Immature natural killer cell (primary cell): ENCODE results near the gene RHOBTB3. TPM values are rescaled to one million over a fixed set of nuclear protein-coding genes. Genes with fewer than 3 reads are reported as not detected.
A peak's percentile ranks its signal among the peaks of the same experiment; 100 is the strongest.

ENCODE experiments used
- DNase-seq, 3 donors: peaks; one replicate each; pipeline ENCODE4 v3.0.0; 2022; ENCODE audit warnings: mixed read lengths in 1 of 3
- H3K27ac Mint-ChIP-seq, 6 donors: one replicate each; pipeline ENCODE4 v1.8.0; 2020; ENCODE audit warnings: mixed read lengths in 6 of 6, mild to moderate bottlenecking in 5 of 6, inconsistent platforms in 4 of 6, moderate library complexity in 3 of 6
- H3K27me3 Mint-ChIP-seq, 3 donors: one replicate each; pipeline ENCODE4 v1.8.0; 2020 to 2021; ENCODE audit warnings: low read depth in 3 of 3, mild to moderate bottlenecking in 3 of 3, mixed read lengths in 3 of 3, moderate library complexity in 3 of 3, inconsistent platforms in 1 of 3
- H3K36me3 Mint-ChIP-seq, 3 donors: one replicate each; pipeline ENCODE4 v1.8.0; 2020; ENCODE audit warnings: mixed read lengths in 3 of 3, inconsistent platforms in 2 of 3, mild to moderate bottlenecking in 2 of 3
- H3K4me1 Mint-ChIP-seq, 2 donors: one replicate each; pipeline ENCODE4 v1.8.0; 2020; ENCODE audit warnings: inconsistent platforms in 2 of 2, mild to moderate bottlenecking in 2 of 2, mixed read lengths in 2 of 2, moderate library complexity in 1 of 2
- H3K4me3 Mint-ChIP-seq, 5 donors: one replicate each; pipeline ENCODE4 v1.8.0; 2020; ENCODE audit warnings: mild to moderate bottlenecking in 5 of 5, mixed read lengths in 5 of 5, inconsistent platforms in 3 of 5, moderate library complexity in 3 of 5
- H3K9me3 Mint-ChIP-seq, 6 donors: one replicate each; pipeline ENCODE4 v1.8.0; 2020; ENCODE audit warnings: mild to moderate bottlenecking in 6 of 6, mixed read lengths in 6 of 6, inconsistent platforms in 4 of 6, moderate library complexity in 3 of 6
- polyA plus RNA-seq, 3 donors: library from polyadenylated mRNA; unstranded; fragments of 300-500 nt; fragmentation: Illumina TruSeq; gene quantifications; one replicate each; pipeline ENCODE4 v1.2.3, GENCODE V29; 2021

Gene RHOBTB3
- polyA plus RNA-seq, 3 donors from 2014 or later, result 22.9 to 44.6 (median 25.7) TPM

- Mint-ChIP-seq H3K36me3 (peaks cover 5 to 18% (median 15%) of the 10 kb centered on the region in 3 donors), H3K27me3 (peaks cover 0 to 3% (median 0%) of the 10 kb centered on the region in 3 donors), H3K4me3 (peak overlapping the region; percentile 24 to 72 (median 59)), H3K4me1 (peaks cover 20 to 46% of the 10 kb centered on the region in 2 donors), H3K9me3 (no peaks in the 10 kb centered on the region), H3K27ac (peak overlapping the region; percentile 81 to 97 (median 91))
- DNase-seq, result peak; percentile 66 to 74 (median 70)
Measured at GRCh38 chr5:95773335-95774059, 42.4 kb downstream of the RHOBTB3 start.

- peaks cover 49 to 59% of the 10 kb centered on the region in 2 donors for H3K4me1 Mint-ChIP-seq
- peaks cover 0 to 11% (median 4%) of the 10 kb centered on the region in 3 donors for H3K36me3 Mint-ChIP-seq
- H3K4me3 Mint-ChIP-seq, result no peak overlapping the region
- H3K27me3 Mint-ChIP-seq, result peaks cover 0 to 5% (median 0%) of the 10 kb centered on the region in 3 donors
- H3K27ac Mint-ChIP-seq, result peak overlapping the region in 1 of 6 donors; percentile 19
- H3K9me3 Mint-ChIP-seq, result no peaks in the 10 kb centered on the region
- DNase-seq, result no peak
Measured at GRCh38 chr5:95777441-95777840, 46.3 kb downstream of the RHOBTB3 start.

- H3K27ac Mint-ChIP-seq, result peak overlapping the region; percentile 89 to 94 (median 92)
- DNase-seq, result peak; percentile 19 to 22 (median 22)
- peak overlapping the region; percentile 61 to 84 (median 77) for H3K4me3 Mint-ChIP-seq
- H3K9me3 Mint-ChIP-seq, result no peaks in the 10 kb centered on the region
- peaks cover 35 to 45% of the 10 kb centered on the region in 2 donors for H3K4me1 Mint-ChIP-seq
- H3K27me3 Mint-ChIP-seq, result peaks cover 0 to 6% (median 0%) of the 10 kb centered on the region in 3 donors
- peaks cover 0 to 14% (median 4%) of the 10 kb centered on the region in 3 donors for H3K36me3 Mint-ChIP-seq
Measured at GRCh38 chr5:95778713-95779436, 47.7 kb downstream of the RHOBTB3 start.

- H3K4me1 Mint-ChIP-seq, result peaks cover 33 to 37% of the 10 kb centered on the region in 2 donors
- peak overlapping the region; percentile 61 to 84 (median 77) for H3K4me3 Mint-ChIP-seq
- no peaks in the 10 kb centered on the region for H3K9me3 Mint-ChIP-seq
- H3K27me3 Mint-ChIP-seq, result peaks cover 0 to 6% (median 0%) of the 10 kb centered on the region in 3 donors
- DNase-seq, result no peak
- H3K36me3 Mint-ChIP-seq, result peaks cover 5 to 20% (median 9%) of the 10 kb centered on the region in 3 donors
- peak overlapping the region; percentile 89 to 94 (median 92) for H3K27ac Mint-ChIP-seq
Measured at GRCh38 chr5:95779611-95780010, 48.5 kb downstream of the RHOBTB3 start.

- peak overlapping the region; percentile 55 to 85 (median 59) for H3K27ac Mint-ChIP-seq
- no peaks in the 10 kb centered on the region for H3K9me3 Mint-ChIP-seq
- H3K4me3 Mint-ChIP-seq, result peak overlapping the region in 2 of 5 donors; percentile 64 to 67
- H3K36me3 Mint-ChIP-seq, result peaks cover 11 to 28% (median 13%) of the 10 kb centered on the region in 3 donors
- H3K27me3 Mint-ChIP-seq, result peaks cover 0 to 6% (median 3%) of the 10 kb centered on the region in 3 donors
- peaks cover 33% of the 10 kb centered on the region in 2 donors for H3K4me1 Mint-ChIP-seq
- DNase-seq, result no peak
Measured at GRCh38 chr5:95780597-95780996, 49.5 kb downstream of the RHOBTB3 start.

- peak; percentile 63 to 70 (median 68) for DNase-seq
- Mint-ChIP-seq H3K4me1 (peaks cover 33% of the 10 kb centered on the region in 2 donors), H3K27me3 (peaks cover 0 to 6% (median 3%) of the 10 kb centered on the region in 3 donors), H3K9me3 (no peaks in the 10 kb centered on the region), H3K4me3 (peak overlapping the region; percentile 50 to 67 (median 64)), H3K36me3 (peaks cover 16 to 32% (median 18%) of the 10 kb centered on the region in 3 donors), H3K27ac (peak overlapping the region; percentile 55 to 85 (median 59))
Measured at GRCh38 chr5:95781101-95781583, 50.0 kb downstream of the RHOBTB3 start.

- Mint-ChIP-seq H3K9me3 (no peaks in the 10 kb centered on the region), H3K4me1 (peaks cover 33% of the 10 kb centered on the region in 2 donors), H3K4me3 (no peak overlapping the region), H3K36me3 (peaks cover 20 to 32% (median 20%) of the 10 kb centered on the region in 3 donors), H3K27me3 (peaks cover 0 to 4% (median 3%) of the 10 kb centered on the region in 3 donors), H3K27ac (no peak overlapping the region)
- no peak for DNase-seq
Measured at GRCh38 chr5:95782181-95782580, 51.0 kb downstream of the RHOBTB3 start.

GRCh38 chr5:95783661-95784060 is 52.5 kb downstream of the RHOBTB3 start:
- peaks cover 29 to 31% of the 10 kb centered on the region in 2 donors for H3K4me1 Mint-ChIP-seq
- peaks cover 0 to 5% (median 4%) of the 10 kb centered on the region in 3 donors for H3K27me3 Mint-ChIP-seq
- peaks cover 23 to 32% (median 24%) of the 10 kb centered on the region in 3 donors for H3K36me3 Mint-ChIP-seq
- peak overlapping the region in 1 of 6 donors; percentile 16 for H3K27ac Mint-ChIP-seq
- no peaks in the 10 kb centered on the region for H3K9me3 Mint-ChIP-seq
- DNase-seq, result no peak
- H3K4me3 Mint-ChIP-seq, result no peak overlapping the region

- H3K27ac Mint-ChIP-seq, result no peak overlapping the region
- peaks cover 19 to 22% of the 10 kb centered on the region in 2 donors for H3K4me1 Mint-ChIP-seq
- no peak for DNase-seq
- H3K9me3 Mint-ChIP-seq, result no peaks in the 10 kb centered on the region
- H3K27me3 Mint-ChIP-seq, result peaks cover 0 to 5% (median 4%) of the 10 kb centered on the region in 3 donors
- H3K4me3 Mint-ChIP-seq, result no peak overlapping the region
- peaks cover 25 to 32% (median 27%) of the 10 kb centered on the region in 3 donors for H3K36me3 Mint-ChIP-seq
Measured at GRCh38 chr5:95784514-95785302, 53.6 kb downstream of the RHOBTB3 start.

GRCh38 chr5:95786821-95787418 is 55.8 kb downstream of the RHOBTB3 start:
- DNase-seq, result no peak
- no peak overlapping the region for H3K4me3 Mint-ChIP-seq
- no peak overlapping the region for H3K27ac Mint-ChIP-seq
- peaks cover 27 to 29% (median 28%) of the 10 kb centered on the region in 3 donors for H3K36me3 Mint-ChIP-seq
- H3K4me1 Mint-ChIP-seq, result peaks cover 0 to 3% of the 10 kb centered on the region in 2 donors
- H3K27me3 Mint-ChIP-seq, result peaks cover 0 to 5% (median 4%) of the 10 kb centered on the region in 3 donors
- no peaks in the 10 kb centered on the region for H3K9me3 Mint-ChIP-seq

GRCh38 chr5:95788493-95788892 is 57.4 kb downstream of the RHOBTB3 start:
- H3K4me1 Mint-ChIP-seq, result peaks cover 0 to 3% of the 10 kb centered on the region in 2 donors
- peaks cover 0 to 5% (median 0%) of the 10 kb centered on the region in 3 donors for H3K27me3 Mint-ChIP-seq
- H3K36me3 Mint-ChIP-seq, result peaks cover 24 to 29% (median 28%) of the 10 kb centered on the region in 3 donors
- no peak overlapping the region for H3K27ac Mint-ChIP-seq
- DNase-seq, result no peak
- H3K4me3 Mint-ChIP-seq, result no peak overlapping the region
- H3K9me3 Mint-ChIP-seq, result no peaks in the 10 kb centered on the region

GRCh38 chr5:95791751-95792150 is 60.6 kb downstream of the RHOBTB3 start:
- Mint-ChIP-seq H3K27me3 (peaks cover 0 to 1% (median 0%) of the 10 kb centered on the region in 3 donors), H3K27ac (no peak overlapping the region), H3K9me3 (no peaks in the 10 kb centered on the region), H3K4me3 (no peak overlapping the region), H3K4me1 (peaks cover 0 to 3% of the 10 kb centered on the region in 2 donors), H3K36me3 (peaks cover 8 to 16% (median 14%) of the 10 kb centered on the region in 3 donors)
- no peak for DNase-seq
